HG03460 (cell line): ENCODE measurements around the gene IL1RAPL1.

Experiments used
- ATAC-seq: cut with Tn5 transposase; IDR thresholded peaks from one replicate; pipeline ENCODE4 v1.9.1; 2021; ENCODE audit not compliant: unreplicated experiment

Gene IL1RAPL1

DNA sequence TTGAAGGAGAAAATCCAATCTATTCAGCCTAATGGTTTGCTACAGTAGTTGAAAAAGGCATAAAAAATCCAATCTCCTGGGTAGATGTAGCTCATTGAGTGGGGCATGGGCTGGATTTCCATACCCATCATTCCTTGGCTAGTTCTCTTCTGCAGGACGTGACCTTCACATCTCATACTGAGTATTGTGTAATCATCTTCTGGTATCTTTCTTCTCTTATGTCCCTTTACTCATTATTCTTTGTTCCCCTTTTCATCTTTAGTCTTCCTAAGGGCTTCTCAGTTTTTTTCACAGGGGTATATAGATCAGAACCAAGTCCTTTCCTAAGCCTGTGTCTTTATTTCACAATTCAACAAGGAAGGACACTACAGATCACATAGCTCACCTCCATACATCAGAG lies 900.5 kb downstream of the IL1RAPL1 start:
- no peak for ATAC-seq

DNA sequence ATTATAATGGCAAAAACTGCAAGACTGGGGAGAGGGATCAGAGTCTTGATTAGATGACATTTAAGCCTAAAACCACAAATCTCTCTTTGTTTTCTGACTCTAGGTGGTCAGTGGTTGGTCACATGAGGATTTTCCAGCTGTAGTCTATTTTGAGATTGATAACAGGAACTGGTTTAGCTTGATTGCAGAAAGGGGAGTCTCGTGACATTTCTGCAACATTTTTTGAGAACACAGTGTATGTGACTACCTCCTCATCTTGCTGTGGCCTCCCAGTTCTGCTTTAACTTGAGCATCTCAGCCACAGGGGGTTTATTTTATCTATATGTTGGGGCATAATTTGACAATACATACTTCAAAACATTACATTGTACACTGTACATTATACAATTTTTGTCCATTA lies 901.7 kb downstream of the IL1RAPL1 start:
- no peak for ATAC-seq

DNA sequence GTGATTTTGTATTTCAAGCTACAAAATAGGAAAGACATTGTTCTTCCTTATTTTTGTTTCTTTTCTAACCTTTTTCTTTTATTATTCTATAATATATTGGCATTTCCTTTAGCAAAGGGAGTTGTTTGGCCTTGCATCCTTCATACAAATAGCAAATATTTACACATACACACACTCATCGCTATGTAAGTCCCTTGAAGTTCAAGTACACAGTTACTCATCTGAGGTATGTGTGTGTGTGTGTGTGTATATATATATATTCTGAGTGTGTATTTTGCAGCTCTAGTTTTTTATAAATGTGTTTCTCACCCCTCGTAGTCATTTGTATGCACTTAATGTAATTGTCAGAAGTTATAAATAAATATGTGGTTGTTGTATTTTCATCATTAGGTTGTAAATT lies 903.4 kb downstream of the IL1RAPL1 start:
- ATAC-seq = no peak

DNA sequence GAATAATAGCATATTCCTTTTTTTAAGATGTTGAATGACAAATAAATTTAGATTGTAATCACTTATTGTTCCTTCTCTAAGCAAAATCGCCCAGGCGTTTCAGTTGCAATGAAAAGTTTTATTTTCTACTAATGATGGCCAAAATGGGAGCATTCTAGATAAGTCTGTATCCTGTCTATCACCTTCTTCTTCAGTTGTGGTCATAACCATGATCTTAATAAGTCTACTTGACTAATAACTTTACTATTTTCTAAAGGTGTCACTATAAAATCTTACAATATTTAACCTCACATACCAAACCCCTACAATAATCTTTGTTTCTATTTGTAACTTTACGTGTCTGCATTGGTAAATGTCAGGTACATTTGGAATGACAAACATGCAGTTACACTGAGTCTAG lies 904.4 kb downstream of the IL1RAPL1 start:
- no peak for ATAC-seq

DNA sequence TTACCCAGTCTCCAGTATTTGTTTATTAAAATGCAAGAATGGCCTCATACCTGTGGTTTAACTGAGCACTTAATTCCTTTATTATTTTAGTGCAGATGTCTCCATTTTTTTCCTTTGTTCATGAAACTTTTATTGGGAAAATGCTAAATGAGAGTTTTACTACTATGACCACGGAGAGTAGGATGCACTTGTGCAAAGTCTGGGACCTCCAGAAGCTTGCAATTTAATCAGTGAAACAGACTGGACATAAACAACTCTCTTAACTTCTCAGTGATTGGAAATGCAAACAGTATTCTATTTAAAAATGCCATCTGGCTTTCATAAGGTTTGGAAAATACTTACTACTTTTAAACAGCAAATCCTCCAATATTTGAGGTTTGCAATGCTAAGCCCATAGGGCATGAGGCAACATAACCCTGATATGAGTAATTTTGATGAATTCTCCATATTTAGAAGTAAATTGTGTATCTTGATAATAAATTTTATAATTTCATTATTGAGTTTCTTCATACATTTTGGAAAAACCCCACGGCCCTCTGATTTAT lies 909.5 kb downstream of the IL1RAPL1 start:
- ATAC-seq = no peak

DNA sequence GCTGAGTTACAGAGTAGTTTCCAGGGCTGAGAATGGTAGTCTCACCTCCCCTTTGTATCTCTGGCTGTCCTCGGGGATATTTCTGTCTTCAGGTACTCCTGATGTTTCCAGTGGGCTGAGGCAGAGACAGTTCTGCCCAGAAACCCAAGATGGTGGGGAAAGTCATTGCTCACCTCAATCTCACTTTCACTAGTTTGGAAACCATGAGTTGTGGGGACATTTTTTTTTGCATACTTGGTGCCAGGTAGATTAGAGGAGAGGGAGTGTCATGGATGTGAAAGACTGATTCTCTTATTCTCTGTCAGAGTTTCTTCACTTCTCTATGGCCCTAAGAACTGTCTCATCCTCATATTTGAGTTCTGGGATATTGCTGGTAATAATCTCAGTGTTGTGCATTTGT lies 919.5 kb downstream of the IL1RAPL1 start:
- no peak for ATAC-seq

DNA sequence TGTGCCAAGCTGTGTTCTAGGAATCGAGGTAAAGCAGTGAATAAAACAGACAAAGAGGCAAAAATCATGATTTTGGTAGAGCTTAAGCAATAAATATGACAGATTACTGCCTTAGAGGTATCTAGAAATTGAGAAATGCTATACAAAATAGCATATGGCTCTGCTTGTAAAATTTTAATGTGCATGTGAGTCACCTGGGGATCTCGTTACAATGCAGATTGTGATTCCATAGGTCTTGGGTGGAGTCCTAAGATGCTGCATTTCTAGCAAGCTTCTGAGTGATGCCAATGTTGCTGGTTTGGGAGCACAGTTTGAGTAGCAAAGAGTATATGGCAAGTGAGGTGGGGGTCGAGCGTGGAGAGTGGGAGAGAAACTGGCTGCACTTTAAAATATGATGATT lies 930.9 kb downstream of the IL1RAPL1 start:
- no peak for ATAC-seq

DNA sequence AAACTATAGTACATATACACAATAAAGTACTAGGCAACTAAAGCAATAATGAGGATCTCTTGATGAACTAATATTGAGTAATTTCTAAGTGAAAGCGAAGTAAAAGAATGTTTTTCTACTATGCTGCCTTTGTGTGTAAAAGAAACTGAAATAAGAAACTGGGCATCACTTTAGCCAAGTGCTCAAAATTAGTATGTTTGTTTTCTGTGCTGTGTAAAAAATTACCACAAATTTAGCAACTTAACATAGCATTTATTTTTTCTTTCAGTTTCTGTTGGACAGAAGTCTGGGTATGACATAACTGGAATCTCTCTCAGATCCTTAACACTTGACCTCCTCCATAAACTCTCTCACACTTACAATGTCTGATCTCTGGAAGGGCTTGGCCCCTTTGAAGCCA lies 941.0 kb downstream of the IL1RAPL1 start:
- peak; percentile 77 for ATAC-seq

DNA sequence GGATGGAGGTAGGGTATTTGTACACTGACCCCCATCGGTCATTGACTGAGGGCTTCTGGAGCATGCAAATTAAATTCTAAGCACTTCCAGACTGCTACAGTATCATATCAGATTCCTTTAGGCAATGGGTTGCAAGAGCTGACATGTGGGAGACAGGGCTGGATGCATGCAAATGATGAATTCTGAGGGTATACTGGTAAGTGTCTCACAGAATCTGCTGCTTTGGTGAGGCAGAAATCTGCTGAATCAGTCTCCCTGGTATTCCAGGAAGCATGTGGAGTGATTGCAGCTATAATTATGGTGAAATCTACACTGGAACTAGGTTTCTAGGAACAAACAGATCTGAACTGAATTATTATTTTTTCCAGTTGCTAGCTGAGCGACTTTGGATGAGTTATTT lies 943.3 kb downstream of the IL1RAPL1 start:
- no peak for ATAC-seq

DNA sequence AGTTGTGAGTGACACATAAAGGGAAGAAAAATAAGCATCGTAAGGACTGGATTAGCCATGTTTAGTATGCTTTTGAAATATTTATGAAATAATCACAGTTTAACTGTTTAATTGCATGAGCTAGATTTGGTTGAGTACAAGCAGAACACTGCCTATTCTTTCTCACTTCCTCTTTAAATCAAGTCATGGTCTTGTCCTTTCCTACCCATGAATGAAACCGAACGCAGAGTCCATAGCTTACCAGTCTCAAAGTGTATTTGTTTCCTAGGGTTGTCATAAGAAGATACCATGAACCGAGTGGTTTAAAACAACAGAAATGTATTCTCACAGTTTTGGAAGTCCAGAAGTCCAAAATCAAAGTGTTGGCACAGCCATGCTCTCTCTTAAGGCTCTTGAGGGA lies 944.1 kb downstream of the IL1RAPL1 start:
- peak; percentile 71 for ATAC-seq

DNA sequence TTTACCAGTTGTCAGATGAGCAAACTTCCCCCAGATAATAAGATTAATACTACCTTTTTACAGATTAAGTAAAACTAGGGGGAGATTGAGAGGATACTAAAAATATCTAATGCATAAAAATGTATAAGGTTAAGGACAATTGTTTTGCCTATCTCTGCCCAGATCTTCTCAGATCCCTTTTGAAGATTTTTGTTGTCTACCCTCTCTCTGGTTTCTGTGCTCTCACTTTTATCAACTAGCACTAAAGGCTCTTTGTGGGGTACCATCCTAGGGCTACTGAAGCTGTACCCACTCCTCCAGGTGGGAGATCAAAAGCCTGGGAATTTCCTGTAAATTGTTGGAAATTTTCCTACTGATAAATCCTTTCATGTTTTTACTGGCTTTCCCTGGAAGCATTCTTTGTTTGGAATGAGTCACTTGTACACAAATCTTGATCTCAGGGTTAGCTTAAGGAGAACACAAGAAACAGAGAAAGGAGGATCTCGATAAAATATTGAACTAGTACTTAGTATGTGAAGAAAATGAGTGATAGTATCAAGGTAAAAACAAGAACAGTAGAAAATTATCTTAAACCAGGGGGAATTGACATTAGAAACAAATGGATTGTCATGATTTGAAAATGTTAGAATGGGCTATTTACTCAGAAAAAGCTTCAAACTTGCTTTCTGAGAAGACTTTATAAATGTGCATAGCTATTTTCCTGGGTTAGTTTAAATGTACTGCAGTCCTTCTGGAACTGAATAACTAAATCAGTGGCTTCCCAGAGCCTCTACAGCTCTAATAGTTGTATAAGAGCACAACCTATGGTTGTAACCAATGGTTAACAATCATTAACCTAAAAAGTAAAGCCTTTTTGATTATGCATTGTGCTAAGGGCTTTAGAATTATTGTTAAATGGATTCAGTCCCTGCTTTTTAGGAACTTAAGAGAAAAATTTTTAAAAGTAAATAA lies 948.2 kb downstream of the IL1RAPL1 start:
- no peak for ATAC-seq

DNA sequence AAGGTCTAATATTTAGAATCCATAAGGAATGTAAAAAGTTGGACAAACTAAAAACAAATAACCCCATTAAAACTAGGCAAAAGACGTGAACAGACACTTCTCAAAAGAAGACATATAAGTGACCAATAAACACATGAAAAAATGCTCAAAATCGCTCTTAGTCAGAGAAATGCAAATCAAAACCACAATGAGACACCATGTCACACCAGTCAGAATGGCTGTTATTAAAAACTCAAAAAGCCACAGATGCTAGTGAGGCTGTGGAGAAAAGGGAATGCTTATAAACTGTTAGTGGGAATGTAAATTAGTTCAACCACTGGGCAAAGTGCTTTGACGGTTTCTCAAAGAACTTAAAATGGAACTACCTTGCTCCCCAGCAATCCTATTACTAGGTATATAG lies 953.8 kb downstream of the IL1RAPL1 start:
- ATAC-seq = no peak

DNA sequence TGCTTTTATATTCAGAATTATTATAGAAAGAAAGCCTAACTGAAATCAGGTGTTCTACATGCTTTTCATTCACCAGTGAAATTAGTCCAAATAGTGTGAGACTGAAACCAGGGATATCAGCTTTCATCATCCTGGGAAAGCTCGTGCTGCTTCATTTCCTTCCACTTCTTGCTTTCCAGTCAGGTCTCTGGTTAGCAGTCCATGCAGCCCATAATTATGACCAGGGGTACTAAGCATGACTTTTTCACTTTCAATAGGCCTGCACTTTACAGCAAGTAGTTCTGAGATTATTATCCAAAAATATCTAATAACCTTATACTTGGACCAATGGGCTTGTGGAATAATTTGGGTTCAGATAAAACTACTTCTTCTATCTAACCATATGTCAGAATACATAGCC lies 954.9 kb downstream of the IL1RAPL1 start:
- no peak for ATAC-seq

DNA sequence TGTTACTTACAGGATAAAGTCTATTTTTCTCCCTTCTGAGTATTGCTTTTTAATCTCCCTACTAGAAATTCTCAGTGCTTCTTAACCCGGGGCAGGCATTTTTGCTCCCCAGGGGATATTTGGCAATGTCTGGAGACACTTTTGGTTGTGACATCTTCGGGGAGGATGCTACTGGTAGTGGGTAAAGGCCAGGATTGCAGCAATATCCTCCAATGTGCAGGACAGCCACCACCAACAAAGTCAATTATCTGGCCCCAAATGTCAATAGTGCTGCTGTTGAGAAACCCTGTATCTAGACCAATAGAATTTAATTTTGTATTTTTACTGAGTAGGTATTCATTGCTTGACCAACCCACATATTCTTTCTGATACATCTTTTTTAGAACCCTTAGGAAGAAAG lies 958.6 kb downstream of the IL1RAPL1 start:
- ATAC-seq = no peak

DNA sequence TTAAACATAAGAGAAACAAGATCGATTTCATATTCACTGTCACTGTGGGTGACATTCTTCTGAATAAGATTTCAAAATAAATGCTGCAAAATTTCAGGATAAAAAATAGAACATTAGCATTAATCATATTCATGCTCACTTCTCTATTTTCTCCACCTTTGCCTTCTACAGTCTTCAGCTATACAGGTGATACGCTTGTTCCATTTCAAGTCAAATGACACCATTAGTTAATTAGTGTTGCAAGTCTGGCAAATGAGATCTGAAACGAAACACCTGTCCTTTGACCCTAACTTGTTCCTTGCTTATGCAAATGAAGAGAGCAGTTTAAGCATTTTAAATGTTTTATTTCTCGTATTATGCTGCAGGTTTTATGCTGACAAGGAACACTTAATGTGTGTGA lies 960.6 kb downstream of the IL1RAPL1 start:
- ATAC-seq = no peak

DNA sequence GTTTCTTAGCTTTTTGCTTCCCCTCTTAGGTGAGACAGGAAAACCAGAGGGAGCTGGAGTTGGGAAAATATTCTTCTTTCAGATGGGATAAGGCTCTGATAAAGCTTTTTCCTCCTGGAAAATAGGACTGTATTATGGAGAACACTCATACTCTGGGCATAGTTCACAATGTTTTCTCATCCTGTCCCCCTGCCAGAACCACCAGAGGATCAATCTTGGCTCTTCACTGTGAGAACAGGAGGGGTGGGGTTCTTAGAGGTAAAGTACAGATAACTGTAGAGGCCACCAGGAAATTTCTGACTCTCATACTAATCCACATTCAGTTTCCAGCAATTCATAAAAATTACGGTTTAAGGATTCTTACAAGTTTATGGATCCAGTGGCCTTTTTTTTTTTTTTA lies 966.3 kb downstream of the IL1RAPL1 start:
- ATAC-seq = no peak

DNA sequence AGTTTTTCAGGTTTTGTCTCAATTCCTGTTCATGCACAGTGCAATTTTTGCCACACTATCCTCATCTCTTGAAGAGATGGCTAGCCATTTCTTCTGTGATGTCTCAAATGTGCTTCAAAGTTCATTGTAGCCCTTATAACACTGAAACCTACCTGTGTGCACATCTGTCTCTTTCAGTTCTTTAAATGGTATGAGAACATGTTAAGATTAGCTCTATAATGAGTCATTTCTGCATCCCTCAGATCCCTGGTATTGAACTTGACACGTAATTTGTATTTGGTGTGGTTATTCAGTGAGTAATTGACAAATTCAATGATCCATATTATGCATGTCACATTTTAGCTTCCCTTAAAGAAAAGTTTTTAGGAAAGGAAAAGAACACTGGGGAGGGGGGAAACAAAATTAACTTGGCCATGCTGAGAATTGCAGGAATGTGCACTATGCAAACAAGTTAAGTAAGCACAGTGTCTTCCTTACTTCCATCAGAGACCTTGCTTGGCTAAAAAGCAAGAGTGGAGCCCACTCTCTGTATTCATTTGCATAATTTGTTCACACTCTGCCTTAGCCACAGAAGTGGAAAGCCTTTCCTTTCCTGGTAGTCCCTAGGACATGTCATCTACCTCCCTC lies 968.3 kb downstream of the IL1RAPL1 start:
- ATAC-seq = peak; percentile 97

DNA sequence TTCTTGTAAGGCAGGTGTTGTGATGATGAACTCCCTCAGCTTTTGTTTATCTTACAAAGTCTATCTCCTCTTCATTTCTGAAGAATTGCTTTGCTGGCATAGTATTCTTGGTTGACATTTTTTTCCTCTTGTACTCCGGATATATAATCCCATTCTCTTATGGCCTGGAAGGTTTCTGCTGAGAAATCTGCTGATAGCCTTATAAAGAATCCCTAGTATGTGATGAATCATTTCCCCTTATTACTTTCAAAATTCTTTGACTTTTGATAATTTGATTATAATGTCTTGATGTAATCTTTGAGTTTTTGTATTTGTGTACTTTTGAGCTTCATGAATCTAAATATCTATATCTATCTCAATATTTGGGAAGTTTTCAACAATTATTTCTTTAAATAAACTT lies 972.8 kb downstream of the IL1RAPL1 start:
- ATAC-seq = no peak

DNA sequence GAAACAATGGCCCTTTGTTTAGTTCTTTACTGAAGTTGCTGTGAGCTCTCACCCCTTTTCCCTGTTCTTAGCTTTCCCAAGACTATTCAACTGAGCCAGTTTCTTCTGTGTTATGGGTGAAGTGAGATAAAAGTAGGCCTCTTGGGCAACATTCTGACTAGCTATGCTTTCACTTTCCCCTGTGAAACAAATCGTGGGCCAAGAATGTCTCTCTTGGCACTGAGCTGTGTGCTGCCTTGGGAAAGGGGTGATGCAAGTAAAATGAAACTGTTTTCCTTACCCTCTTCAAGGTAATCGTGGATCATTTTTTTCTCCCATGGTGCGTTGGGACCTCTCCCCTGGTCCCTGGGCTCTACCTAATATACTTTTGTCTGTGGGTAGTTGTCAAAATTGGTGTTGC lies 974.2 kb downstream of the IL1RAPL1 start:
- ATAC-seq = no peak

DNA sequence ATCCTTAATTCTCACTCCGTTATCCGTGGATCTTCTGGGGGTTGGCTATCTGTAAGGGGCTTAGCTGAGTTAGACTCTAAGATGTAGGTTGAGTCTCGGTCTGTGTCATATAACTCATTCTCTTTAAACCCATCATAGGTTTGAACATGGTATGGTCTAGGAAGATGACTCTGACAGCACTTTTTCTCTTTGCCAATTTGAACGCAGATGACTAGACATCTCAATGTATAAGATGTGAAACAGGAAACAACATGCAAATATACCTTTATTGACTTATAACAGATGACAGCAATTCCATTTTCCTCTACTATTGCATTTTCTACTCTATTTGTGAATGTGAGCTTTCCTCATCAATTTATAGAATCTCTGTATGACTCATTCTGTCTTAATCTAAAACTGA lies 993.3 kb downstream of the IL1RAPL1 start:
- ATAC-seq = no peak

DNA sequence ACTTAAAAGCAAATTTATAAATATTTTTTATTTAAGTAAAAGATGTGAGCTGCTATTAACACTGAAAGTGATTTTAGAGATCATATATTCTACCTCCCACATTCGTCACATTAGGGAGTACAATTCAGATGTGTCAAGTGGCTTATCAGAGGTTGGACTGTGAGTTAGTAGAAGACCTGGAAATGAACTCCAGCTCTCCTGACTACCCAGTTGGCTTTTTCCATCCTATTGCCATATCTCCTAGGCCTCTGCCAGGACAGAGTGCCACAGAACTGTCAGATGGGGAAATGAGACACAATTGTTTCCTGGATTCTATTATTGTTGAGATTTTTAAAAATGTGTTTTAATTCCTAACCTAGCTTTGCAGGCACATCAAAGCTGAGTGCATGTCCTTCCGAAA lies 994.0 kb downstream of the IL1RAPL1 start:
- no peak for ATAC-seq

DNA sequence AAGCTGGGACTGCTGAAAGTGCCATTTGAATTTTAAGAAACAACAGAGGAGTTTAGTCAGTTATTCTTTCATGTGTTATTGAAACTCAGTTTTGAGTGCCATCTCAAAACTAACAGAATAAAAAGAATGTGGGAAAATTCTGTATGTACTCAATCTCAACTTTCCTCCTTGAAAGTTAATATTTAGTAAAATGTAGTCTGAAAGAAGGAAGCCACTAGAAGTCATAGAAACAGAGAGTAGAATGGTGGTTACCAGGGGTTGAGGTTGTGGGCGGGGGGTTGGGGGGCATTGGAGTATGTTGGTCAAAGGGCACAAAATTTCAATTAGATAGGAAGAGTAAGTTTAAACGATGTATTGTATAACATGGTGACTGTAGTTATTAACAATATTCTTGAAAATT lies 999.9 kb downstream of the IL1RAPL1 start:
- peak; percentile 61 for ATAC-seq
